NCI-H69 (cell line): Measurements from ENCODE around the gene UBE2E1.
"Not testable (repeated sequence)": the region's sequence is repeated elsewhere in the genome, so short reads cannot be mapped to it uniquely, and the experiment has no call there.

Experiments
- DNase-seq: peaks from one replicate; lab custom pipeline; 2025; lab: John Stamatoyannopoulos, UW

The UBE2E1 gene

GRCh38 chr3:23916886-23917678, 111.3 kb downstream of the UBE2E1 start, which contains the start of the genes NKIRAS1 and RPL15:
Gene NKIRAS1, minus strand, starts transcription at chr3:23916990. Its CDS starts 6,086 bp downstream, at chr3:23910904.
Gene RPL15, plus strand, starts transcription at chr3:23917132. Its CDS starts 728 bp downstream, at chr3:23917860.
- DNase-seq: peak; percentile 96

- peak; percentile 52 for DNase-seq
Observed at GRCh38 chr3:23917679-23918303, 112.0 kb downstream of the UBE2E1 start.

- not testable (repeated sequence) for DNase-seq
Observed at GRCh38 chr3:23918331-23918730, 112.6 kb downstream of the UBE2E1 start.

- no peak for DNase-seq
Observed at GRCh38 chr3:23919628-23920027, 113.9 kb downstream of the UBE2E1 start.

- no peak for DNase-seq
Observed at GRCh38 chr3:23920151-23920655, 114.4 kb downstream of the UBE2E1 start.

GRCh38 chr3:23921052-23921511, 115.3 kb downstream of the UBE2E1 start:
- DNase-seq: no peak

- DNase-seq: no peak
Observed at GRCh38 chr3:23923786-23924185, 118.0 kb downstream of the UBE2E1 start.

- DNase-seq: no peak
Observed at GRCh38 chr3:23926246-23926645, 120.5 kb downstream of the UBE2E1 start.

- DNase-seq: no peak
Observed at GRCh38 chr3:23926736-23927135, 121.0 kb downstream of the UBE2E1 start.

- no peak for DNase-seq
Observed at GRCh38 chr3:23928524-23928923, 122.8 kb downstream of the UBE2E1 start.

GRCh38 chr3:23931597-23931996, 125.8 kb downstream of the UBE2E1 start:
- no peak for DNase-seq

GRCh38 chr3:23932571-23932970, 126.8 kb downstream of the UBE2E1 start:
- no peak for DNase-seq

GRCh38 chr3:23934253-23934652, 128.5 kb downstream of the UBE2E1 start:
- DNase-seq: no peak

- no peak for DNase-seq
Observed at GRCh38 chr3:23937296-23937695, 131.5 kb downstream of the UBE2E1 start.

GRCh38 chr3:23938688-23939087, 132.9 kb downstream of the UBE2E1 start:
- DNase-seq: peak; percentile 30

GRCh38 chr3:23940775-23941174, 135.0 kb downstream of the UBE2E1 start:
- DNase-seq: no peak
